Osteocyte (in vitro differentiated cells): Measurements from ENCODE around the gene UGDH. TPM values are rescaled to one million over a fixed set of nuclear protein-coding genes. Genes with fewer than 3 reads are reported as not detected.
"Not testable (repeated sequence)": the region's sequence is repeated elsewhere in the genome, so short reads cannot be mapped to it uniquely, and the experiment has no call there.

Source experiments
- DNase-seq: peaks from one replicate; pipeline ENCODE4 v3.0.0; 2021; ENCODE audit warnings: mixed read lengths; ENCODE audit not compliant: unreplicated experiment; ENCODE audit errors: extremely low spot score
- H3K27ac Mint-ChIP-seq: one replicate; pipeline ENCODE4 v1.8.0; 2021; ENCODE audit warnings: mild to moderate bottlenecking, mixed read lengths; ENCODE audit not compliant: unreplicated experiment
- H3K27me3 Mint-ChIP-seq: one replicate; pipeline ENCODE4 v1.8.0; 2021; ENCODE audit warnings: mixed read lengths; ENCODE audit not compliant: unreplicated experiment
- H3K36me3 Mint-ChIP-seq: one replicate; pipeline ENCODE4 v1.8.0; 2021; ENCODE audit warnings: mixed read lengths; ENCODE audit not compliant: unreplicated experiment
- H3K4me1 Mint-ChIP-seq: one replicate; pipeline ENCODE4 v1.8.0; 2021; ENCODE audit warnings: mixed read lengths; ENCODE audit not compliant: unreplicated experiment
- H3K4me3 Mint-ChIP-seq: one replicate; pipeline ENCODE4 v1.8.0; 2021; ENCODE audit warnings: mild to moderate bottlenecking, moderate library complexity, mixed read lengths; ENCODE audit not compliant: unreplicated experiment
- H3K9me3 Mint-ChIP-seq: one replicate; pipeline ENCODE4 v1.8.0; 2021; ENCODE audit warnings: mixed read lengths; ENCODE audit not compliant: unreplicated experiment
- total RNA-seq: library from RNA; stranded (reverse); gene quantifications from 2 replicates; pipeline ENCODE4 v1.2.1, GENCODE V29; 2021
- TF ChIP-seq, protein P1 (sequence below): fragments of 200-600 bp; sonication (generic); IDR thresholded peaks from 2 replicates; pipeline ENCODE4 v1.5.0; 2021; ENCODE audit warnings: antibody characterized with exemption, mild to moderate bottlenecking, moderate library complexity

The UGDH gene
- total RNA-seq, 1 donor from 2014 or later, result 200 TPM

DNA sequence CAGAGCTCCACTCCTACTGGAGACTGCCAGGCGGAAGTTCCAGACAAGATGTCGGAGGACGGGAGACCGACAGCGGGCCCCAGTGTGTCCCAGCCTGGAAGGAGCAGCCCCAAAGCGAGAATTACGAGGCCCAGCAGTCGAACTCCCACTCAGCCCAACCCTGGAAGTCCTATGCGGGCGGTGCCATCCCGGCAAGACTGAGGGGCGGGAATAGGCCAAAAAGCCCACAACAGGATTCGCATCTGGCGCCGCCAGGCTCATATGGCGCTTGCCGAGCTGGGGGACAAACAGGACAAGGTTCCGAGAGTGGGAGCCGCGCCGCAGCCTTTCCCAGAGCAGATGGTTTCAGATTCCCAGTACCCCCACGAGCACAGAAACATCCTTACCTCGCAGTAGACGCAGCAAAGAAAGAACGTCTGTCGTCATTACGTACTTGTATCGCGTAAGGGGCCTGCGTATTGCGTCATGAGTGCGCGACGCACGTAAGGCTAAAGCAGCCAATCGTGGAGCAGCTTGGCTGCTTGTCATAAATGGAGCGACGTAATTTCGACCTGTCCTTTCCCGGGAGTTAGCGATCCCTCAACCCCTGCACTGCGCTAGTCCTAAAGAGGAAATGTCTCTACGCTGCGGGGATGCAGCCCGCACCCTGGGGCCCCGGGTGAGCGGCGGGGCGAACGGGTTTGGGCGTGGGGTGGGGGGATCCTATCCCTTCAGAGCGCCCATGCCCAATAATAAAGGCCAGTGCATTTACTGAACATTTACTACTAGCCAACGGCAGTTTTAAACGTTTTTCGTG lies 68.5 kb downstream of the UGDH start, which contains the start of the genes LIAS and RPL9:
Gene LIAS, plus strand, starts transcription at position 552 of the 796 bp plus-strand sequence. Its CDS starts 62 bp downstream, at position 614.
Gene RPL9, minus strand, starts transcription at position 418 of the 796 bp plus-strand sequence. CDS start 483 bp downstream, outside the sequence.
- peaks cover 49% of the 10 kb centered on the region for H3K36me3 Mint-ChIP-seq
- H3K4me3 Mint-ChIP-seq, result peak within 1 kb of the TSS; percentile 96
- H3K9me3 Mint-ChIP-seq, result no peaks in the 10 kb centered on the region
- H3K27ac Mint-ChIP-seq, result peak within 1 kb of the TSS; percentile 99
- peaks cover 41% of the 10 kb centered on the region for H3K4me1 Mint-ChIP-seq
- H3K27me3 Mint-ChIP-seq, result no peaks in the 10 kb centered on the region
- TF ChIP-seq, protein P1, sequence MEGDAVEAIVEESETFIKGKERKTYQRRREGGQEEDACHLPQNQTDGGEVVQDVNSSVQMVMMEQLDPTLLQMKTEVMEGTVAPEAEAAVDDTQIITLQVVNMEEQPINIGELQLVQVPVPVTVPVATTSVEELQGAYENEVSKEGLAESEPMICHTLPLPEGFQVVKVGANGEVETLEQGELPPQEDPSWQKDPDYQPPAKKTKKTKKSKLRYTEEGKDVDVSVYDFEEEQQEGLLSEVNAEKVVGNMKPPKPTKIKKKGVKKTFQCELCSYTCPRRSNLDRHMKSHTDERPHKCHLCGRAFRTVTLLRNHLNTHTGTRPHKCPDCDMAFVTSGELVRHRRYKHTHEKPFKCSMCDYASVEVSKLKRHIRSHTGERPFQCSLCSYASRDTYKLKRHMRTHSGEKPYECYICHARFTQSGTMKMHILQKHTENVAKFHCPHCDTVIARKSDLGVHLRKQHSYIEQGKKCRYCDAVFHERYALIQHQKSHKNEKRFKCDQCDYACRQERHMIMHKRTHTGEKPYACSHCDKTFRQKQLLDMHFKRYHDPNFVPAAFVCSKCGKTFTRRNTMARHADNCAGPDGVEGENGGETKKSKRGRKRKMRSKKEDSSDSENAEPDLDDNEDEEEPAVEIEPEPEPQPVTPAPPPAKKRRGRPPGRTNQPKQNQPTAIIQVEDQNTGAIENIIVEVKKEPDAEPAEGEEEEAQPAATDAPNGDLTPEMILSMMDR, result no peak
- DNase-seq, result peak; percentile 97

DNA sequence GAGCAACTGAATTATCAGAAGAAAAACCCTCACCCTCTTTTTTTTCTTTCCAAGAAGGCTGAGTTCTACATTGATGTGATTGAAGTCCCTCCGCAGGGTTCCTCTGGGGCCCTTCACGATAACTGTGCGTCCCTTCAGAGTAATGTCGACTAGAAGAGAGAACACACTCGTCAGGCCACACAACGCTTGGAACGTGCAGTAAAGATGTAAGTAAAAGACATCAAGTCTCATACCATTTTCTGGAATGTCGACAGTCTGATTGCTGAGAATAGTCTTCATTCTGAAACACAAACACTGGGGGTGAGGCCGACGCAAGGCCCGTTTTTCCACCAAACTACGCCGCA lies 69.1 kb downstream of the UGDH start:
- H3K36me3 Mint-ChIP-seq, result peaks cover 49% of the 10 kb centered on the region
- peak overlapping the region; percentile 96 for H3K4me3 Mint-ChIP-seq
- DNase-seq, H3K27me3 Mint-ChIP-seq, H3K9me3 Mint-ChIP-seq: not testable (repeated sequence)
- peak overlapping the region; percentile 99 for H3K27ac Mint-ChIP-seq
- peaks cover 41% of the 10 kb centered on the region for H3K4me1 Mint-ChIP-seq

DNA sequence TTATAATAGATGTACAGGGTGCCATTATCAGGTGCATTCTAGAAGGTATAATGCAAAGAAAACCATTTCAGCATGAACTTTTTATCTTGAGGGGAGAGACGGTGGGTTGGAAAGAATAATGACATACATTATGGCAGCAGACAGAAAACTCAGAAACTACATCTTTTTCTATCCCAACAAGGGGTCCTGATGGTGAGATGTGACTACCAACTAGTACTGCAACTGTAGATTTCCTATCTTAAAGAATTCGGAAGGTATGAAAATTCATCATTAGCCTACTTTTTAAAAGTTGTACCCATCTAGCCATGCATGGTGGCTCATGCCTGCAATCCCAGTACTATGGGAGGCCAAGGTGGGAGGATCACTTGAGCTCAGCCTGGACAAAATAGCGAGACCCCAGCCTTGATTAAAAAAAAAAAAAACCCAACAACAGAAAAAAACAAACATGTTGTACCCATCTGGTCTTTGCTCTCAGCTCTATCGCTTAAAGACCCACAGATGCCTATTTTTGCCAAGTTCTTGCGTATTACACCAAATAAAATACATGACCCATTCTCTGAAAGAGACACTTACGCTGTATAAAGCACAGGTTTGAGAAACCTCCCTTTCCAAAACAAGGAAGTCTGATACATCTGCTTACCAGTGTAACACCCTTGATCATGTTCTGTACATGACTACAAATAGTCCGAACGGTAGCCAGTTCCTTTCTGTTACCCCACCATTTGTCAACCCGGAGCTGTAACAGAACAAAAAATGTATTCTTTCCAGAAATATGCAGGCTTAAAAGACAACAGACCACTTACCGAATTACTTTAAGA lies 70.1 kb downstream of the UGDH start:
- no peak for DNase-seq
- Mint-ChIP-seq H3K36me3 (peaks cover 57% of the 10 kb centered on the region), H3K4me3 (peak overlapping the region; percentile 96), H3K4me1 (peaks cover 41% of the 10 kb centered on the region), H3K27ac (peak overlapping the region; percentile 99), H3K27me3 (no peaks in the 10 kb centered on the region), H3K9me3 (no peaks in the 10 kb centered on the region)
- TF ChIP-seq, protein P1, result no peak

DNA sequence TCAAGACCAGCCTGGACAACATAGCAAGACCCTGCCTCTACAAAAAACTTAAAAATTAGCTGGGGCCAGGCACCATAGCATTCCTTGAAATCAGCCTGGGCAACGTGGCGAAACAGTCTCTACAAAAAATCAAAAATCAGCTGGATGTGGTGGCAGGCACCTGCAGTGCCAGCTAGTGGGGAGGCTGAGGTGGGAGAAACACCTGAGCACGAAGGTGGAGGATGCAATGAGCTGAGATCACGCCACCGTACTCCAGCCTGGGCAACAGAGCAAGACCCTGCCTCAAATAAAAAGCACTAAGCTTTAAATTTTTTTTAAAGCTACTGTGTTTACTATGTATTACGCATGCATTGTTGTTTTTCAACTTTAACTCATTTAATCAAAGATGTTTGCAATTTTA lies 71.8 kb downstream of the UGDH start:
- no peaks in the 10 kb centered on the region for H3K27me3 Mint-ChIP-seq
- no peaks in the 10 kb centered on the region for H3K9me3 Mint-ChIP-seq
- TF ChIP-seq, protein P1, result no peak
- peaks cover 38% of the 10 kb centered on the region for H3K4me1 Mint-ChIP-seq
- DNase-seq, result no peak
- no peak overlapping the region for H3K4me3 Mint-ChIP-seq
- peaks cover 71% of the 10 kb centered on the region for H3K36me3 Mint-ChIP-seq
- no peak overlapping the region for H3K27ac Mint-ChIP-seq

DNA sequence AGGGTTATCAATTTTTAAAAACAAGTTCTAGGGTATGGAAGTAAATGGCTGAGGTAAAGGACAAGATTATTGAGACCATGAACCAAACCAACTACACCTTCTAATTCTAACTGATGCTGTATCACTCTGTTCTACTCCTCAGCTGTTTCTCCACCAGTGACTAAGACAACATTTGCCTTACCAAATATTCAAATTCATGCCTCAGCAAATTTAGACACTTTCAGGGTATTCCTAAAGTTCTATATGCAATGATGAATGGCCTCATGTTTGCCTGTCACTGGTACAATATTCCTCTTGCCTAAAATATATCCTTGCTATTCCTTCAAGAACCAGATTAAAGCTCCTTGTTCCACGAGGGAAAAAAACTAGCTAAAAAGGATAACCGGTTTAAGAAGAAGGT lies 73.5 kb downstream of the UGDH start:
- Mint-ChIP-seq H3K36me3 (peaks cover 71% of the 10 kb centered on the region), H3K4me1 (peaks cover 30% of the 10 kb centered on the region), H3K27me3 (no peaks in the 10 kb centered on the region), H3K27ac (no peak overlapping the region), H3K4me3 (no peak overlapping the region), H3K9me3 (no peaks in the 10 kb centered on the region)
- TF ChIP-seq, protein P1, result no peak
- no peak for DNase-seq
